ENCODE measurements around the gene RIPK1.
"Not testable (repeated sequence)": the region's sequence is repeated elsewhere in the genome, so short reads cannot be mapped to it uniquely, and the experiment has no call there.

GRCh38 chr6:3020976-3021598 lies 47.2 kb upstream of the RIPK1 start:
- not testable (repeated sequence) for TF ChIP-seq TAF1 (IDR thresholded peaks at IDR 0.05; ENCODE audit: borderline replicate concordance, low read depth, low read length); POLR2AphosphoS5 (IDR thresholded peaks at IDR 0.05; ENCODE audit: low read depth, low read length); CTCF (IDR thresholded peaks at IDR 0.05); ZBTB33 (IDR thresholded peaks at IDR 0.05; ENCODE audit: borderline replicate concordance, low read depth); EZH2phosphoT487 (IDR thresholded peaks at IDR 0.05; ENCODE audit: borderline replicate concordance, low read depth); JUND (IDR thresholded peaks at IDR 0.05); SMC3 (IDR thresholded peaks at IDR 0.05; ENCODE audit: low read depth, low read length)

Data from SK-N-SH (cell line).